Activated CD8-positive, alpha-beta memory T cell treated with anti-CD3 and anti-CD28 coated beads, Interleukin-2, amount 50 U/mL, for 1 hour (primary cell): Measurements from ENCODE around the gene FGF6.

ENCODE experiments used
- DNase-seq: peaks from one replicate; pipeline ENCODE4 v3.0.0-alpha.2; 2020; ENCODE audit errors: extremely low read depth

The FGF6 gene

GRCh38 chr12:4447151-4447550 is 1.5 kb upstream of the FGF6 start:
- no peak for DNase-seq

GRCh38 chr12:4446335-4446734 is 720 bp upstream of the FGF6 start:
- DNase-seq, result no peak

GRCh38 chr12:4444031-4444430 is 1.6 kb downstream of the FGF6 start:
- DNase-seq, result no peak

- DNase-seq, result no peak
Observed at GRCh38 chr12:4443616-4444015, 2.0 kb downstream of the FGF6 start.

GRCh38 chr12:4441355-4442335 is 4.0 kb downstream of the FGF6 start:
- DNase-seq, result no peak

- no peak for DNase-seq
Observed at GRCh38 chr12:4440187-4440941, 5.3 kb downstream of the FGF6 start.

- DNase-seq, result no peak
Observed at GRCh38 chr12:4439736-4440135, 5.9 kb downstream of the FGF6 start.

GRCh38 chr12:4438834-4439596 is 6.6 kb downstream of the FGF6 start:
- DNase-seq, result no peak

- no peak for DNase-seq
Observed at GRCh38 chr12:4435537-4435936, 10.1 kb downstream of the FGF6 start.

GRCh38 chr12:4434706-4435425 is 10.7 kb downstream of the FGF6 start:
- DNase-seq, result no peak

- DNase-seq, result no peak
Observed at GRCh38 chr12:4434301-4434700, 11.3 kb downstream of the FGF6 start.

GRCh38 chr12:4433745-4434058 is 11.9 kb downstream of the FGF6 start:
- DNase-seq, result no peak

- no peak for DNase-seq
Observed at GRCh38 chr12:4432878-4433744, 12.5 kb downstream of the FGF6 start.

GRCh38 chr12:4431866-4432265 is 13.7 kb downstream of the FGF6 start:
- DNase-seq, result no peak

- DNase-seq, result no peak
Observed at GRCh38 chr12:4431436-4431835, 14.2 kb downstream of the FGF6 start.

GRCh38 chr12:4424422-4424821 is 21.2 kb downstream of the FGF6 start:
- no peak for DNase-seq

- DNase-seq, result no peak
Observed at GRCh38 chr12:4423528-4424195, 22.0 kb downstream of the FGF6 start.

- no peak for DNase-seq
Observed at GRCh38 chr12:4422985-4423384, 22.6 kb downstream of the FGF6 start.

- no peak for DNase-seq
Observed at GRCh38 chr12:4421590-4422031, 24.0 kb downstream of the FGF6 start.

- no peak for DNase-seq
Observed at GRCh38 chr12:4420138-4420670, 25.4 kb downstream of the FGF6 start.
